Cardiac fibroblast (primary cell): ENCODE measurements around the gene CHCHD6.

Experiments used
- DNase-seq, 2 donors: peaks; one replicate each; pipeline versions ENCODE4 v3.0.0 to v3.0.0-alpha.2; 2010; ENCODE audit warnings: low read depth in 2 of 2
- H3K4me3 ChIP-seq, 2 donors: replicated peaks in 1 of 2; 1 replicate in 1 of 2; 2 replicates in 1 of 2; pipeline ENCODE4 v1.5.1; 2011; ENCODE audit warnings: low read depth in 2 of 2, low read length in 2 of 2, mild to moderate bottlenecking in 2 of 2, moderate library complexity in 1 of 2
- CTCF ChIP-seq: IDR thresholded peaks from one replicate; pipeline ENCODE4 v1.5.1; 2011; ENCODE audit warnings: low read depth, mild to moderate bottlenecking, low read length, inconsistent platforms

The CHCHD6 gene

GRCh38 chr3:126923895-126924294 lies 219.9 kb downstream of the CHCHD6 start:
- no peak for DNase-seq
- TF ChIP-seq CTCF, result no peak

DNA sequence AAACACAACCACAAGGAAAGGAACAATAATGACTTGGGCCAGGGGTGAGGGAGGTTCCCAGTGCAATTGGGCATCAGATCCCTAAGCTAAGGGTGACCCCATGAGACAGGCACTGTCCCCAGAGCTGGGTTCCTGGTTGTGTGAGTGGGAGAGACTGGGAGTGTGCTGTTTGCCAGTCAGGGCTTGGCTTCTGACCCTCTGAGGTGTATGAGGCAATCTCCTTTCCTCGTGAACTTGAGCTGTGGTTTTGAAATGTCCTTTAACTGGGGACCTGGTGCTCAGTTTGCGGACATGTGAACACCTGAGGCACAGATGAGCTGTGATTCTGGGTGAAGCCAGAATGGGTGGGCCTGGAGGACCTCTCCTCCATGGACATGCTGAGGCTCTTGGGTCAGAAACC lies 220.4 kb downstream of the CHCHD6 start:
- no peak overlapping the region for H3K4me3 ChIP-seq
- TF ChIP-seq CTCF, result no peak
- DNase-seq, result no peak

More at GRCh38 chr3:126923895-126924294, 219.9 kb downstream of the CHCHD6 start:
- H3K4me3 ChIP-seq, result no peak overlapping the region

DNA sequence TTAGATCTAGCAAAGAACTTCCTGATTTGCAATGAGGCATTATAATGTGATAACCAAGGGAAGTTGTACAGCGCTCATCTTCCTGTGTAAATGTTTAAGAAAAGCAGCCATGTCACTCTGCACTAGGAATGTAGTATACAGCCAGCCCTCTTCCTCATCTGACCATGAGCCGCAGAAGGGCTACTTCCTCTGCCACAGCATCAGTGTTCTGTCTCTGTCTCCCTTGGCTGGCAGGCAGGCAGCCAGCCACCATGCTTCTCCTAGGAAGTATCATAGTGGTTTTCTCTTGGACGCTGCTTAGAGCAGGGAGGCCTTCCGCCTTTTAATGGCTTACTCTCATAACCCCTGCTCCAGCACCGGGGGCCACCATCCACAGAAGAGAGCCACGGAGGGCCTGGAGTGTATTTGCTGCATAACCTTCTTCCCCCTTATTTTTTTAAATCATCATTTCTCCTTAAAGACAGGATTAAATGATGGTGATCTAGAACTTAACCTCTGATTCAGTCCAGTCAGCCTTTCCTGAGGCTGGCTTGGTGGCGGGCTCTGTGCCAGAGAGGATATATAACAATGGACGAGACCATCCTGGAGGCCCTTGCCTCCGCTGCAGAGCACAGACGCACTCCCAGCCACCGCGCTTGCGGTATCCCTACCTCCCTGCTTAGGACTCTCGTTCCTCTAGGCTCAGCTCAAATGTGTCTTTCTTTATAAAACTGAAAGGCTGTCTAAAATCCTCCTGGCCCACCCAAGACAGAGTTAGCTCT lies 221.6 kb downstream of the CHCHD6 start:
- no peak for TF ChIP-seq CTCF
- DNase-seq, result peak in 1 of 2 donors; percentile 63
- no peak overlapping the region for H3K4me3 ChIP-seq

DNA sequence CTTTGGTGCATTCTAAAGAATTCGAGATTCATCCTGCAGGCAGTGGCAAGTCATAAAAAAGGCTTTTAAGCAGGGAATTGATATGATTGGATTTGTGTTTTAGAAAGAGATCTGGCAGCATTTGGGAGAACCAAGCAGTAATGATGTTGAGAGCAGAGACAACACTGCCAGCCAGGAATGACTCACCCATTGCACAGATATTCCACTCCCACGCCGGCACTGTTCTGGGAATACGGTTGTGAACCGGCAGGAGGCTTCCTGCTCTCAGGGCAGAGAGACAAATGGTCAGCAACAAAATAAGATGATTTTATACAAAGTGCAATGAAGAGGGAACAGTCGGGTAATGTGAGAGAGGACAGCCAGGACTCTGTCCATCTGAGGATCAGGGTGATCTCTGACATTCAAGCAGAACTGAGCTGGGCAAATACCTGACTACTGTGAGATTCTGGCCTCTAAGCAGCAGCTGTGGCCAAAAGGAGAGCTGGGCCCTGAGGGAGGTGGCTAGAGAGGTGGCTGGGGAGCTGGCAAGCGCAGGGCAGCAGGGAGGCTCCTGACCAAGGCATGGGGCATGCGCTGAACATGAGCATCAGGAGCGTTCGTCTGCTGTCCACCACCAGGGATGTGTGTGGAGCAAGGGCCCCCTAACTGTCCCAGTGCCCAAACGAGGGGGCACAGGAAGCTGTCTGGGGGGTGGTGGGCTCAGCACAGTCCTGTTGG lies 222.8 kb downstream of the CHCHD6 start:
- H3K4me3 ChIP-seq, result no peak overlapping the region
- TF ChIP-seq CTCF, result peak; percentile 68
- peak; percentile 90 to 92 for DNase-seq

DNA sequence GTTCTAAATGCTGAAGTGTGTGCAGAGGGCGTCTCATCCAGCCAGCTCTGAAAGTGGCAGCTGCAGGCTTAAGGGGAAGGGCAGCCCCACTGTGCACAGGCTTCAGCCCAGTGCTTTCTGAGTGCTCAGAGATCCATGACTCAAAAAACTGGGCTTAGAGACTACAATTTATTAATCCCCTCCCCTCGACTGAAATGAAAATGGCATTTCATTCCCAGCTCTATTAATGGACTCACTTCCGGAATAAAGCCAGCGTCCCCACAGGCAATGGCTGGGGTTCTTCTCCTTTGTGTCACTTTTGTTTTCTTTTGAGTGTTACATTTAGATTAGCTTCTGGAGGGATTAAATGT lies 223.3 kb downstream of the CHCHD6 start:
- no peak for TF ChIP-seq CTCF
- DNase-seq, result no peak
- H3K4me3 ChIP-seq, result no peak overlapping the region

DNA sequence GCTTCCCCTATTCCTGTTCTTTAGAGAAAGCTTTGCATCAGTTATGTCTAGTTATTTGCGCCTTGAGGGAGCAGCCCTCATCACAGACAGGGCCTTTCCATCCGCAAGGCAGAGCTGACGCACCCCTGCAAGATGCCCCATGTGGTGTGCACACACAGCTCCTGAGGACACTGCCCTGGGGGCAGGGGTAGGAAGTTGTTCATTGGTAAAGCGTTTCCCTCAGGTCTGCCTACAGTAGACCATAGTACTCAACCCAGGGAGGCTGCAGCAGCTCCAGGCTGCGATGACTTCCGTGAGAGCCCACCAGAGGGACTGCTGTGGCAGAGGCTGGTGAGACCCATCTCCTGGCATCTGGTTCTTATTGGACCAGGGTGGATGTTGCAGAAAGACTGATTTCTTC lies 223.8 kb downstream of the CHCHD6 start:
- H3K4me3 ChIP-seq, result no peak overlapping the region
- DNase-seq, result no peak
- TF ChIP-seq CTCF, result no peak
